Stimulated activated CD8-positive, alpha-beta memory T cell treated with anti-CD3 and anti-CD28 coated beads, Interleukin-4, amount 100 ng/mL, for 4 hours (primary cell): ENCODE data around the gene THAP12.
"Not testable (repeated sequence)": the region's sequence is repeated elsewhere in the genome, so short reads cannot be mapped to it uniquely, and the experiment has no call there.

Experiments used
- DNase-seq, 2 donors: peaks; one replicate each; pipeline ENCODE4 v3.0.0-alpha.2; 2020; ENCODE audit warnings: low read depth in 2 of 2, low spot score in 1 of 2

THAP12 gene, protein sequence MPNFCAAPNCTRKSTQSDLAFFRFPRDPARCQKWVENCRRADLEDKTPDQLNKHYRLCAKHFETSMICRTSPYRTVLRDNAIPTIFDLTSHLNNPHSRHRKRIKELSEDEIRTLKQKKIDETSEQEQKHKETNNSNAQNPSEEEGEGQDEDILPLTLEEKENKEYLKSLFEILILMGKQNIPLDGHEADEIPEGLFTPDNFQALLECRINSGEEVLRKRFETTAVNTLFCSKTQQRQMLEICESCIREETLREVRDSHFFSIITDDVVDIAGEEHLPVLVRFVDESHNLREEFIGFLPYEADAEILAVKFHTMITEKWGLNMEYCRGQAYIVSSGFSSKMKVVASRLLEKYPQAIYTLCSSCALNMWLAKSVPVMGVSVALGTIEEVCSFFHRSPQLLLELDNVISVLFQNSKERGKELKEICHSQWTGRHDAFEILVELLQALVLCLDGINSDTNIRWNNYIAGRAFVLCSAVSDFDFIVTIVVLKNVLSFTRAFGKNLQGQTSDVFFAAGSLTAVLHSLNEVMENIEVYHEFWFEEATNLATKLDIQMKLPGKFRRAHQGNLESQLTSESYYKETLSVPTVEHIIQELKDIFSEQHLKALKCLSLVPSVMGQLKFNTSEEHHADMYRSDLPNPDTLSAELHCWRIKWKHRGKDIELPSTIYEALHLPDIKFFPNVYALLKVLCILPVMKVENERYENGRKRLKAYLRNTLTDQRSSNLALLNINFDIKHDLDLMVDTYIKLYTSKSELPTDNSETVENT

GRCh38 chr11:76380977-76381719 is at the start of gene THAP12, which contains the start of gene GVQW3:
Gene THAP12, minus strand, starts transcription at chr11:76381132. Its CDS starts 296 bp downstream, at chr11:76380836.
Gene GVQW3, plus strand, starts transcription at chr11:76381323. Its CDS starts 506 bp downstream, at chr11:76381829.
- peak; percentile 93 to 95 for DNase-seq

DNA sequence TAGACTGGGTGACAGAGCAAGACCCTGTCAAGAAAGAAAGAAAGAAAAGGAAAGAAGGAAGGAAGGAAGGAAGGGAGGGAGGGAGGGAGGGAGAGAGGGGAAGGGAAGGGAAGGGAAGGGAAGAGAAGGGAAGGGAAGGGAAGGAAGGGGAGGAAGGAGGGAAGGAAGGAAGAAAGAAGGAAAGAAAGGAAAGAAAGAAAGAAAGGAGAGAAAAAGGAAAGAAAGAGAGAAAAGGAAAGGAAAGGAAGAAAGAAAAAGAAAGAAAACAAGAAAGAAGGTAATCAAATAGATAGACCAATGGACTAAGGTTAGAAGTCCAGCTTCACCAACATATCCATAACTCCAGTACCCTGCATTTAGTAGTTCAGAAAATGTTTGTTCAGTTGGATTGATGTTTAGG is 45.7 kb upstream of the THAP12 start:
- no peak for DNase-seq

DNA sequence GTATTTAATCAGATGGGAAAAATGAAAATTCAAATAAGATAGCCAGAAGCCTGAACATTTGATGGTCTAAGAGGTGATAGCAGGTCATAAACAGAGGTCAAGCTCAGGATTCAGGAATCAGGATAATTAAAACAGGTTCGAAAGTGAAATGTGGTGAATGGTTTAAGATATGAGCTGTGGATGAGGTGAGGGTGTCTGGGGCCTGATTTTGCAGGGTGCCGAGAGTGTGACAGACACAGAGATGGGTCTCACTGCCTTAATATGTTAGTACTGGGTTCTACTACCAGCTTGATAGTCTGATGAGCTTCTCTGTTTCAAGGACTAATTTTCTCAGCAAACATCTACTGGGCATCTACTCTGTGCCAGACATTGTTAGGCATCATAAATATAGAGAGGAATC is 44.0 kb upstream of the THAP12 start:
- no peak for DNase-seq

DNA sequence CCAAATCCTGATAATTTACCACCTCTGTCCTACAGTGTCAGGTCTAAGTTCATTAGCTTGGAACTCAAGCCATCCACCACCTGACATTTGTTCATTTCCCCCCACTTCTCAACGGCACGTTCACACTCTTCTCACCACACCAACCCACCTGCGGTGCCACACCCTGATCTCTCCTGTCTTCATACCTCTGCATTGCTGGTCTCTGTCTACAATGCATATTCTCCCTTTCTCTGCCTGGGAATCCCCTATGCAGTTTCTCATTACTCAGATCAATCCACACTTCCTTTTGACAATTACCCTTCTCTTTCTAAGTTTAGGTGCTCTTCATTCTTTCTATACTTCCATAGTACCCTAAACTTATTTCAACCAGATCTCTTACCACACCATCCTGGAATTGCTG is 43.4 kb upstream of the THAP12 start:
- DNase-seq: no peak

- no peak for DNase-seq
Observed at GRCh38 chr11:76419896-76420295, 39.0 kb upstream of the THAP12 start.

GRCh38 chr11:76415073-76415472 is 34.1 kb upstream of the THAP12 start:
- DNase-seq: no peak

DNA sequence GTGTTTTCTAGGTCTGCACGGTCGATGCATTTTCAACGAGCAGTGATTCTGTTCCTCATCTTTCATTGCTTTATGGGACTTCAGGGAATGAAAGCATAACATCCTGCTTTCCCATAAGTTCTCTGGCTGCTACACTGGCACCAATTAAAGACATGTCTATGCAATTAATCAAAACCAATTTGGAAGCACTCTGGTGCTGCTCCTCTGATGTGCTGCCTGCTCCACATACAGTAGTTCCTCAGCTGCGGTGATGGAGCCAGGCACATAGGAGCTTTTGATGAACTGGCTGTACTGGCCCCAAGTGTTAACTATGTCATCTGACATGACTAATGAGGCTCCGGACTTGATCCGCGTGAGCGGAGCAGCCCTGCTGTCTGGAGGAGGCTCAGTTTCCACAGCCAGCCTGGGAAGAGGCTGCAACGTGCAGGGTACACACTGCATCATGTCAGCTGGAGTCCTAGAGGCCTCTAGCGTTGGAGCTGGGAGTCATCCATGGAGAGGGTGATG is 30.0 kb upstream of the THAP12 start:
- DNase-seq: no peak

- DNase-seq: no peak
Observed at GRCh38 chr11:76408171-76408965, 27.4 kb upstream of the THAP12 start.

- DNase-seq: no peak
Observed at GRCh38 chr11:76406359-76406758, 25.4 kb upstream of the THAP12 start.

GRCh38 chr11:76401484-76401883 is 20.6 kb upstream of the THAP12 start:
- not testable (repeated sequence) for DNase-seq

- no peak for DNase-seq
Observed at GRCh38 chr11:76400967-76401366, 20.0 kb upstream of the THAP12 start.

DNA sequence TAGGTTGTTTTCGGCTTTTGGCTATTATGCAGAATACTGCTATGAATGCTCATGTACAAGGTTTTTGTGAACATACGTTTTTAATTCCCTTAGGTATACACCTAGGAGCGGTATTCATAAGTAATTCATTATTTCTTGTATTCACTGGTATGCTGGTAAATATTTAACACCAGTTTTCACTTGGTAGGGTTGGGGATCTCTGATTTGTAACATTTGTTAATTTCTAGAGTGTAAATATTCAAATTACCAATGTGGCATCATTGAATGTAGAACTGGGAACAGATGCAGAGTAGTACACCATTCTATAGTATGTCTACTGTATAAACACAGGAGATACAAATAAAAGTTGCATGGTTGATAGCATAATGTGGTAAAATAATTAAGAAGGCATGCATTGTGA is 16.5 kb upstream of the THAP12 start:
- no peak for DNase-seq

GRCh38 chr11:76395296-76395695 is 14.4 kb upstream of the THAP12 start:
- DNase-seq: no peak

DNA sequence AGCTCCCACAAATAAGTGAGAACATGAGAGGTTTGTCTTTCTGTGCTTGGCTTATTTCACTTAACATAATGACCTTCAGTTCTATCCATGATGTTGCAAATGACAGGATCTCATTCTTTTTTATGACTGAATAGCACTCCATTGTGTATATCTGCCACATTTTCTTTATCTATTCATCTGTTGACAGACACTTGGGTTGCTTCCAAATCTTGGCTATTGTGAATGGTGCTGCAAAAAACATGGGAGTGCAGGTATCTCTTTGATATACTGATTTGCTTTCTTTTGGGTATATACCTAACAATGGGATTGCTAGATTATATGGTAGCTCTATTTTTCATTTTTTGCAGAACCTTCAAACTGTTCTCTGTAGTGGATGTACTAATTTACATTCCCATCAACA is 13.5 kb upstream of the THAP12 start:
- DNase-seq: no peak

- no peak for DNase-seq
Observed at GRCh38 chr11:76392870-76393269, 11.9 kb upstream of the THAP12 start.

DNA sequence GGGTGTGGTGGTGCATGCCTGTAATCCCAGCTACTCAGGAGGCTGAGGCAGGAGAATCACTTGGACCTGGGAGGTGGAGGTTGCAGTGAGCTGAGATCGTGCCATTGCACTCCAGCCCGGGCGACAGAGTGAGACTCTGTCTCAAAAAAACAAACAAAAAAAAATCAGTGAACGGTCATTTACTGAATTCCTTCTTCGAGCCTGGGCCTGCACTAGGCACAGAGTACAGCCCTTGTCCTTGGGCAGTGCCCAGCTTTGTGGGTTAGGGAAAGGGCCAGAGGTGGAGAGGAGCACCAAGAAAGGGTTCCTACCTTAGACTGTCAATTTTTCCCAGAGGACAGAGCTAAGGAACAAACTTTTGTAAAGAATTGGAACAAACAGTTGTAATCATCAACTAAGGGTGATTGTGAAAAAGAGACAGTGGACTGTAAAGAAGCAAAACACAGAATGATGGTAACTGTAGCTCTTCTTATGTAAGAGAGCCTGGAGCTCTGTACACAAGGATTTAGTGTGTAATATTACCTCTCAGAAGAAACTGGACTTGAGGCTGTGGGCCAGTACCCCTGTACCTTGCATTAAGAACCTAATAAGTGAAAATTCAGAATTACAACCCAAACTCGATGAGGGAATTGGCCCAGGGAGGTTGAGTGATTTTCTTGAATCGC is 11.0 kb upstream of the THAP12 start:
- DNase-seq: no peak

DNA sequence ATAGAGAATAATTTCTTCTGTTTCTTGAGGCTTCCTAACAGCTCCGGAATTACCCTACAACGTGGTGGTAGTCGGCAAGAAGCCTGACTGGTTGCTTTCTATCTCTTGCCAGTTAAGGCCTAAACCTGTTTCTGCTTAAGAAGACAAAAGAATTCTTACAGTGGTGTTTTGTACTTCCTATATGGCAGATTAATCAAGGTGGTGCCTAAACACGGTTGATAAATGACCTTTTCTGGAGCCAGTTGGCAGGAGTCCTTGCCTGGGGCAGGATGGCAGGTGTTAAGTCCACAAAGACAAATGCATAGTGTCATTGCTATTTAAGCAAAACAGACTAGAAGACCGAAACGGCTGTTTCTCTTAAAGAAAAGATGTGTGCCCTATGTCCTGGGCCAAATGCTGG is 10.1 kb upstream of the THAP12 start:
- no peak for DNase-seq

DNA sequence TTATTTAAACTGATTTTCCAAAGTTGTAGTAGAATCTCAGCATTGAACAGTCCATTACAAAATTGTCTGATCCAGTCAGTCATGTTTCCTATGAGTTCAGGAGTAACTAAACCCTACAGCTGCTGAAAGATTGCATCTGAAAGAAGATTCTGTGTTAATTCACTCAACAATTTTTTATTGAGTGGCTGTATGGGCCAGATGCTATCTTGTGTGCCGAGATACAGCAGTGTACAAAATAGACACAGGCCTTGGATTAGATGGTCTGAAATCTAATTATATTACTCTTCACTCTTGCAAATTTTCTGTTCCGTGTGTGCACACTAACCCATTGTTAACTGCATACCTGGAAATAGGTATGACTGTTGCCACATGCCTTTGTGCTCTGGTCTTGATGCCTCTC is 7.5 kb upstream of the THAP12 start:
- DNase-seq: no peak

GRCh38 chr11:76385903-76386302 is 5.0 kb upstream of the THAP12 start:
- DNase-seq: no peak

DNA sequence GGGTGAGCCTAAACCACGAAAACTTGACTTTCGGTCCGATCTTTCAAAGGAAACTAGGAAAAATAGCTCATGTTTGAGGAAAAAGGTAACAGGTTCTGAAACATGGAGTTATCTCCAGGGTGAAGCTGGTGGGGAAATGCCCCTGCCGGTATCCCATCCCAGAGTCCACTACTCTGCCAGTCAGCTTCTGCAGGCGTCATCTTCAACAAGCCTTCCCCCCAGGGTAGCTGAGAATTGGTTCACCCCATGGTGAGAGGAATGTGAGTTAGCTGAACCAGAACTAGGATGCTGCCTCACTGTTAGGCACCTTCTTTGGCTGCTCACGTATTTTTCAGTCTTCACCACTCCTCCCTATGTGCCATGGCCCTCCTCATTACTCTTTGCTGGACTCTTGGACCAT is 1.3 kb upstream of the THAP12 start:
- no peak for DNase-seq
